OCI-LY3 (cell line): ENCODE measurements around the gene OSBPL2.
A peak's percentile ranks its signal among the peaks of the same experiment; 100 is the strongest.

Experiments used
- H2AFZ ChIP-seq: fragments of 200-600, 300-600 bp; shearing (Covaris generic); 2 replicates; pipeline ENCODE4 v1.6.0; 2014; ENCODE audit warnings: antibody characterized with exemption, low read depth, low read length
- H3K27ac ChIP-seq: fragments of 200-600, 300-600 bp; sonication (generic); 2 replicates; pipeline ENCODE4 v1.5.1; 2014; ENCODE audit warnings: mild to moderate bottlenecking, low read length, moderate library complexity, mixed read lengths
- H3K27me3 ChIP-seq: fragments of 200-600, 300-600 bp; sonication (generic); 2 replicates; pipeline ENCODE4 v1.6.1; 2014; ENCODE audit warnings: low read depth, low read length, mixed read lengths
- H3K36me3 ChIP-seq: fragments of 200-600, 300-600 bp; sonication (generic); replicated peaks from 2 replicates; pipeline ENCODE3; 2014; ENCODE audit warnings: low read depth, low read length, mixed read lengths
- H3K4me1 ChIP-seq: fragments of 300-600, 200-600 bp; sonication (generic); 2 replicates; pipeline ENCODE4 v1.6.1; 2014; ENCODE audit warnings: low read length, mixed read lengths
- H3K4me2 ChIP-seq: fragments of 200-600, 300-600 bp; sonication (generic); 2 replicates; pipeline ENCODE4 v1.6.1; 2014; ENCODE audit warnings: low read length, mixed read lengths
- H3K4me3 ChIP-seq: fragments of 300-600, 200-600 bp; sonication (generic); 2 replicates; pipeline ENCODE4 v1.5.1; 2014; ENCODE audit warnings: antibody characterized with exemption, mild to moderate bottlenecking, low read length, moderate library complexity
- H3K79me2 ChIP-seq: fragments of 300-600, 200-600 bp; shearing (Covaris generic); 2 replicates; pipeline ENCODE4 v1.6.1; 2014; ENCODE audit warnings: mild to moderate bottlenecking, low read length, mixed read lengths
- H3K9ac ChIP-seq: fragments of 300-600, 200-600 bp; shearing (Covaris generic); 2 replicates; pipeline ENCODE4 v1.6.0; 2014; ENCODE audit warnings: mild to moderate bottlenecking, low read length, moderate library complexity
- H3K9me3 ChIP-seq: fragments of 200-600, 300-600 bp; shearing (Covaris generic); 2 replicates; pipeline ENCODE4 v1.6.1; 2014; ENCODE audit warnings: low read length, mixed read lengths; ENCODE audit not compliant: insufficient read depth
- H4K20me1 ChIP-seq: fragments of 200-600, 300-600 bp; sonication (generic); 2 replicates; pipeline ENCODE4 v1.6.1; 2016; ENCODE audit warnings: low read length, mixed read lengths; ENCODE audit not compliant: insufficient read depth
- EZH2phosphoT487 ChIP-seq: fragments of 200-600 bp; shearing (Covaris generic); IDR thresholded peaks from 2 replicates; pipeline ENCODE4 v1.6.1; 2018; ENCODE audit warnings: antibody characterized with exemption, mixed run types, low read depth
- TF ChIP-seq, protein P1 (sequence below): fragments of 200-600, 300-600 bp; sonication (generic); IDR thresholded peaks from 2 replicates; pipeline ENCODE4 v1.5.1; 2014; ENCODE audit warnings: antibody characterized with exemption, low read length, low read depth

OSBPL2 gene

DNA sequence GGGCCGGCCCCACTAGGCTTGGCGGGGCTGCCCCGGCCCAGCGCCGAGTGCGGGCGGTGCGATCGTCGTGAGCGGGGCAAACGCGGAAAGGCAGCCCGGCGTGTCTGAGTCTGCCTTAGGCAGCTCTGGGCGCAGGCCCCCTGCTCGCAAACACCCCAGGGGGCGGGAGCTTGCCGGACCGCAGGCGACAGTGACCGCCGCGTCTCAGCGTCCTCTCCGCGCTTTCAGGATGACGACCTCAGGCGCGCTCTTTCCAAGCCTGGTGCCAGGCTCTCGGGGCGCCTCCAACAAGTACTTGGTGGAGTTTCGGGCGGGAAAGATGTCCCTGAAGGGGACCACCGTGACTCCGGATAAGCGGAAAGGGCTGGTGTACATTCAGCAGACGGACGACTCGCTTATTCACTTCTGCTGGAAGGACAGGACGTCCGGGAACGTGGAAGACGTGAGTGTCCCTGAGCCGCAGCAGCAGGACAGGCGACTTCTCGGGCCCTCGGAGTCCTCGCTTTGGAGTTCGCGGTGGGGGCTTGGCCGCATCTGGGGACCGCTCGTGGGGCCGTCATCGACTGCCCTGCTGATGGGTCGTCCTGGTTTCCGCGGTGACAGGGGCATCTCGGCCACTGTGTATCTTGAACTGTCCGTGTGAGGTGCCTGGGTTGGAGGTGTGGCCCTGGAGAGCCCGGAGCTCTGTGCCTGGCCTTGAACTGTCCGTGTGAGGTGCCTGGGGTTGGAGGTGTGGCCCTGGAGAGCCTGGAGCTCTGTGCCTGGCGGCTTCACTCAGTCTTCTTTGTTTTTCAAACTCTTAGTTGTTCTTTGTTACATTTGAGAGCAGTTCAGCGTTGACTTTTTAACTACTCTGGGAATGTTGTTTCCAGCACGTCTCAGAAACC, 65.3 kb downstream of the OSBPL2 start:
- H3K4me1 ChIP-seq, result peaks cover 13% of the 10 kb centered on the region
- H4K20me1 ChIP-seq, result peaks cover 28% of the 10 kb centered on the region
- H2AFZ ChIP-seq, result no peak overlapping the region
- peaks cover 39% of the 10 kb centered on the region for H3K36me3 ChIP-seq
- peak overlapping the region; percentile 86 for H3K9ac ChIP-seq
- no peaks in the 10 kb centered on the region for H3K27me3 ChIP-seq
- peak overlapping the region; percentile 98 for H3K4me3 ChIP-seq
- TF ChIP-seq EZH2phosphoT487, result no peak
- TF ChIP-seq, protein P1, sequence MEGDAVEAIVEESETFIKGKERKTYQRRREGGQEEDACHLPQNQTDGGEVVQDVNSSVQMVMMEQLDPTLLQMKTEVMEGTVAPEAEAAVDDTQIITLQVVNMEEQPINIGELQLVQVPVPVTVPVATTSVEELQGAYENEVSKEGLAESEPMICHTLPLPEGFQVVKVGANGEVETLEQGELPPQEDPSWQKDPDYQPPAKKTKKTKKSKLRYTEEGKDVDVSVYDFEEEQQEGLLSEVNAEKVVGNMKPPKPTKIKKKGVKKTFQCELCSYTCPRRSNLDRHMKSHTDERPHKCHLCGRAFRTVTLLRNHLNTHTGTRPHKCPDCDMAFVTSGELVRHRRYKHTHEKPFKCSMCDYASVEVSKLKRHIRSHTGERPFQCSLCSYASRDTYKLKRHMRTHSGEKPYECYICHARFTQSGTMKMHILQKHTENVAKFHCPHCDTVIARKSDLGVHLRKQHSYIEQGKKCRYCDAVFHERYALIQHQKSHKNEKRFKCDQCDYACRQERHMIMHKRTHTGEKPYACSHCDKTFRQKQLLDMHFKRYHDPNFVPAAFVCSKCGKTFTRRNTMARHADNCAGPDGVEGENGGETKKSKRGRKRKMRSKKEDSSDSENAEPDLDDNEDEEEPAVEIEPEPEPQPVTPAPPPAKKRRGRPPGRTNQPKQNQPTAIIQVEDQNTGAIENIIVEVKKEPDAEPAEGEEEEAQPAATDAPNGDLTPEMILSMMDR, result no peak
- peaks cover 40% of the 10 kb centered on the region for H3K79me2 ChIP-seq
- H3K27ac ChIP-seq, result peak overlapping the region; percentile 50
- peak overlapping the region; percentile 99 for H3K4me2 ChIP-seq
- H3K9me3 ChIP-seq, result no peaks in the 10 kb centered on the region

DNA sequence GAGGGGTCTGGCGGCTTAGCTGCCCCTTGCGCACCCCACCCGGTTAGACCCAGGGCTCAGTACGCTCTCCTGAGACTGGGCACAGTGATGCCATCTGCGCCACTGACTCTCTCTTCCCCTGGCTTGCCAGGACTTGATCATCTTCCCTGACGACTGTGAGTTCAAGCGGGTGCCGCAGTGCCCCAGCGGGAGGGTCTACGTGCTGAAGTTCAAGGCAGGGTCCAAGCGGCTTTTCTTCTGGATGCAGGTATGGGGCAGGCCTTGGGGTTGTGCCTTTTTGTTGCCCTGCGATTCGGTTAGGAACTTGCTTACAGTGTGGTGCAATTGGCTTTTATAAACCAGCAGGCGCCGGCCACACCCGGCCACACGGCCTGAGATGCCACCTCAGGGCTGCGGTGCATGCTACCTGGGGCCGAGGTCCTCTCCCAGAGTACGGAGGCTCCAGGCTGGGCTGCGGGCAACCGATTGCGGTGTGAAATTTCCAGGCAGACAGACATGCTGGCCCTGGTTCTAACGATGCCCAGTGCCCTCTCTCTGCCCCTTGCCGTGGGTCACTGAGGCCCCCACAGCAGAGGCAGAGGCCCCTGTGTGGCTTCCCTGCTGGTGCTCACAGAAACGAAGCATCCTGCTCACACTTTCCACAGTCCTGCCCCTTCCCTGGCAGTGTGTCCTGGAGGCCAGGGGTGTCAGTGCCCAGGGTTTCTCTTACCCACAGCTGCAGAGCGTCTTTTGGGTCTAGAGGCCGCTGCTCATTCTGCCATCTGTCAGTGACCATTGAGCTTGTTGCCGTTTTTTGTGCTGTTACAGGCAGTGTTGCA, 66.2 kb downstream of the OSBPL2 start:
- Histone ChIP-seq H4K20me1 (peaks cover 28% of the 10 kb centered on the region), H3K4me2 (peak overlapping the region; percentile 99), H3K27ac (no peak overlapping the region), H3K4me1 (peaks cover 13% of the 10 kb centered on the region), H3K36me3 (peaks cover 44% of the 10 kb centered on the region), H2AFZ (no peak overlapping the region), H3K79me2 (peaks cover 40% of the 10 kb centered on the region), H3K27me3 (no peaks in the 10 kb centered on the region), H3K9ac (peak overlapping the region; percentile 86), H3K9me3 (no peaks in the 10 kb centered on the region), H3K4me3 (peak overlapping the region; percentile 98)
- TF ChIP-seq EZH2phosphoT487, result no peak
- TF ChIP-seq, protein P1, result no peak

DNA sequence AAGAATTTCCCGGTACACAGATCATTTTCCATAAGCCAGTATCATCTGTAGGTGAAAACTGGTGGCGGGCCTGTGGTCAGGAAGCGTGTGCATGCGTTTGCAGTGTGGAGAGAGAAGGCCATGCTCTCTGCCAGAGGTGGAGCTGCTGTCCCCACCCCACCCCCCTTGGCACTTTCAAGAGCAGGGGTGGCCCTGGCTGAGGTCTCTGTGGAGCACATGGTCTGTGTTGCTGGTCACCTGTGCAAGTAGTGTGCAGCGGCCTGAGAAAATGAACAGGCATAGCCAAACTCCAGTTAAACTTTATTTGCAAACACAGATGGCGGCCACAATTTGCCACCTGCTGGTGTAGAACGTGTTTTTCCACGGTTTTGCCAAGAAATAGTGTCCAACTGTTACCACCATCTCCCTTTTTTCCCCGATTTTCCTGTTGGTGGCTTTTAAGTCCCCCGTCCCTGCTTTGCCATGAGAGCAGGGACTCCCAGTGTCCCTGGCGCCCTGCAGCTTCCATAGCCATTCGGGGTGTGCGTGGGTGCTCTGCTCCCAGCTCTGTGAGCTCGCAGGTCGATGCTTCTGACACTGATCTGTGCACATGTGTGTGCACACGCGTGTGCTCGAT, 66.9 kb downstream of the OSBPL2 start:
- Histone ChIP-seq H4K20me1 (peaks cover 28% of the 10 kb centered on the region), H3K4me2 (no peak overlapping the region), H3K36me3 (peaks cover 44% of the 10 kb centered on the region), H3K27me3 (no peaks in the 10 kb centered on the region), H3K79me2 (peaks cover 40% of the 10 kb centered on the region), H3K4me3 (no peak overlapping the region), H3K9me3 (no peaks in the 10 kb centered on the region), H2AFZ (no peak overlapping the region), H3K27ac (no peak overlapping the region), H3K4me1 (peaks cover 13% of the 10 kb centered on the region), H3K9ac (no peak overlapping the region)
- TF ChIP-seq, protein P1, result no peak
- no peak for TF ChIP-seq EZH2phosphoT487
